Activated CD4-positive, alpha-beta T cell treated with anti-CD3 and anti-CD28 coated beads, Interleukin-2, Interleukin-4, amounts not matched to agents 100 ng/mL and 50 ng/mL, durations not matched to agents 16 hours and 8 hours (primary cell): ENCODE measurements around the gene KCNG1.
"Not testable (repeated sequence)": the region's sequence is repeated elsewhere in the genome, so short reads cannot be mapped to it uniquely, and the experiment has no call there.

ENCODE experiments used
- DNase-seq: peaks from one replicate; pipeline ENCODE4 v3.0.0-alpha.2; 2020; ENCODE audit warnings: low spot score

KCNG1 gene

DNA sequence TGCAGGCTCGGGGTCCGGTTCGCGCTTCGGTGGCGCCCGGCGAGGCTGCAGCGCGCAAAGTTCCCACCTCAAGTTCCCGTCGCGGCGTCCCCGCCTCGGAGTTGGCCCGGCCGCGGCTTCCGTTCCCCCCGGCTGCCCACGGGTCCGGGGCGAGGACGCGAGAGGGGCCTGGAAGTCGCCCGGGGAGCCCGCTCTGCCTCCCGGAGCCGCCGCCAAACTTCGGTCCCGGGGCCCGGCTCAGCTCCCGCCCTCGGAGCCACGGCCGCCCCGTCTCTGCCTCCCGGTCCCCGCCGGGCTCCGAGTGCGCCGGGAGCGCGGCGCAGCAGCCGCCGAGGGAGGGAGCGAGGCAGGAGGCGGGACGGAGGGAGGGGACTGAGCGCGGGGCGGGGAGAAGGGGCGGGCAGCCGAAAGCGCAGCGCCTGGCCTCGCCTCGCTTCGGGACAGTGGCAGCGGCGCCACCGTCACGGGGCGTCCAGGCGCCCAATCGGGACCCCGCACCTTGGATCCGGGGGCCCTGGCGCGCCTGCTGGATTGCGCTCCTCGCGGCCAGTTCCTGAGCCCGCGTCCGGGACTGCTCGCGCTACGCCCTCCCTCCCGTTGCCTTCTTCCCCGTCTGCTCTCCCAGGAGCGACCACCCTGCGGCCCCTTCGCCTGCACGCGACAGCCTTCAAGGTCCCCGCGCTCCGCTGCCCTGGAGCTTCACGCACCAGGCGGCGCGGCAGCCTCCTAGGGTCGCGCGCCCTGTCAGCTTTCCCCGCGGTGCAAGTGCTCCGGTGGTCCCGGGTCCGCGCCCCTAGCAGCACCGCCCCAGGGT, at the start of gene KCNG1:
KCNG1 (minus strand) TSS at position 305 of the 814 bp plus-strand sequence. CDS start 12,769 bp downstream, outside the sequence.
- peak; percentile 48 for DNase-seq

DNA sequence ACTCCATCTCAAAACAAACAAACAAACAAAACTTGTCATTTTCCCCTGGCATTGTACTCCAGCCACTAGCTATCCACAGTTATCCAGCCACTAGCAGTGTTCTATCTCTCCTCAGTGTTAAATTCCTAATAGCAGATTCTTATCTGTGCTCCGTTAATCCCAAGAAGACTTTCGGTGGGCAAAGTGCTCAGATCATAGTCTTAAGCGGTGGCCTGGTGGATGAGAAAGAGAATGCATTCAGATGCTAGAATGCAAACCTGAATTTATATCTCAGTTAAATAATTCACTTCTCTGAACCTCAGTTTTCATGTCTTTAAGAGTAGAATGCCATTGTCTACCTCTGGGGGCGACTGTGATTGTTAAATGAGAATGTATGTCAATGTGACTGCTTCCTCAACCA, 47.7 kb upstream of the KCNG1 start:
- DNase-seq = no peak

GRCh38 chr20:51067792-51068191, 44.9 kb upstream of the KCNG1 start:
- no peak for DNase-seq

DNA sequence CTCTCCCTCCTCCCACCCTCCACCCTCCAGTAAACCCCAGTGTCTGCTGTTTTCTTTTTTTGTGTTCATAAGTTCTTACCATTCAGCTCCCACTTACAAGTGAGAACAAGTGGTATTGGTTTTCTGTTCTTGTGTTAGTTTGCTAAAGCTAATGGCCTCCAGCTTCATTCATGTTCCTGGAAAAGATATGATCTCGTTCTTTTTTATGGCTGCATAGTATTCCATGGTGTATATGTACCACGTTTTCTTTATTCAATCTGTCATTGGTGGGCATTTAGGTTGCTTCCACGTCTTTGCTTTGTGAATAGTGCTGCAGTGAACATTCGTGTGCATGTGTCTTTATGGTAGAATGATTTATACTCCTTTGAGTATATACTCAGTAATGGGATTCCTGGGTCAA, 42.7 kb upstream of the KCNG1 start:
- DNase-seq = no peak

- peak; percentile 47 for DNase-seq
Observed at GRCh38 chr20:51064137-51064536, 41.2 kb upstream of the KCNG1 start.

GRCh38 chr20:51062065-51062464, 39.2 kb upstream of the KCNG1 start:
- peak; percentile 69 for DNase-seq

DNA sequence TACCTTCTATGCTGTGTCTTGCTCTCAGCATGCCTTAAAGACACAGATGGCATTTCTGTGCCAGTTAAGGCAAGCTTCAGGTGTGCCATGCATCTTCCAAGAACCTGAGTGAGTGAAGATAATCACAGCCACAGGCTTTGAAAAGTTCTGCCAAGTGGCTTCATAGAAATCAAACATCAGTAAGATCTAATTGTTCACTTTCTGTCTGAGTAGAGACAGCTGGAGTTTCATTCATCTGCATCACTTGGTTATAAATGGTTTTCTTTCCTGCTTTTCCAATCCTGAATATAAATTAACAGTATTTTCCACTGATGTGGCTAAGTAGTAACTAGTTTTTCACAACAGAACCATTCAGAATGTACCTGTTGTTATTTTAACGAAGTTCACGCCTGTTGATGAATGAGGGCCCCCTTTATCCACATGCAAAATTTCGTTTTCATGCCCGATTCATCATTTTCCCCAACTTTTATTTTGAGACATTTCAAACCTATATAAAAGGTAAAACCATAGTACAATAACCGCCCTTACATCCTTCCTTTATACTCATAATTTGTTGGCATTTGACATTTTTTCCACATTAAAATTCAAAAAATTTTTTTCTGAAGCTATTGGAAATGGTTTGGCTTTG, 38.6 kb upstream of the KCNG1 start:
- no peak for DNase-seq

DNA sequence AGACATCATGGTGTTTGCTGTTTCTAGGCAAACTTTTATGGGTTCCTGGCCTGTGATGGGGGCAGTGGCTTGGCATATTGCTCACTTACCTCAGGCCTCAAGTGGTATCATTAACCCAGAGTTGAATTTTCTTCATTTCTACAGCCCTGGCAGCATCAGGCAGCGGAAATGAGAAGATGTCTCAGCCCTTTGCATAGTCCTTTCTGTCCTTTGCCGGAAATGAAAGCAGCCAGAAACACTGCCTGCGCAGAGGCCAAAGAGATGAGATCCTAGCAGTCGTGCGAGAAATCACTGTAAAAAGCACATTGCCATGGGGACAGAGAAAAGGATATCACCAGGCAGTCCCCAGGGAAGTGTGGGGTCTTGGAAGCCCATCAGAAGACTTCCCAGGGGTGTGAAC, 37.4 kb upstream of the KCNG1 start:
- DNase-seq = no peak

- no peak for DNase-seq
Observed at GRCh38 chr20:51059862-51060261, 37.0 kb upstream of the KCNG1 start.

GRCh38 chr20:51058017-51058416, 35.1 kb upstream of the KCNG1 start:
- DNase-seq = no peak

DNA sequence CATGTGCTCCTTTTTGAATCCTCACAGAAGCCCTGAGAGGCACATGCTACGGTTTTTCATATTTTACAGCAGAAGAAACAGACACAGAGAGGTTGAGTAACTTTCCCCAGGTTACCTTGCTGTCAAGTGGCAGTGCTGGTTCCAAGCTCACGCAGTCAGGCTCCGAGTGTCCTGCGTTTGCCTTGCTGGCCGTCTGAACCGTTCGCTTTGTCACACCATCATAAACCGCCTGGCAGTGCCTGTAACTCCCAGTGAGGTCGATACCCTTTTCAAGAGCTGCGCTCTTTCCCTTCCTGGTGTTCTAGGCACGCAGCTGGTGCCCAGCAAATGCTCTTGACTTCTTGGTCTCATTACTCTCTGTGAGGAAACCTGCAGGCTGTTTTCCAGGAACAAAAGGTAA, 31.3 kb upstream of the KCNG1 start:
- DNase-seq = no peak

- DNase-seq = no peak
Observed at GRCh38 chr20:51050531-51051075, 27.7 kb upstream of the KCNG1 start.

- no peak for DNase-seq
Observed at GRCh38 chr20:51046021-51046985, 23.4 kb upstream of the KCNG1 start.

GRCh38 chr20:51045492-51045891, 22.6 kb upstream of the KCNG1 start:
- DNase-seq = not testable (repeated sequence)

DNA sequence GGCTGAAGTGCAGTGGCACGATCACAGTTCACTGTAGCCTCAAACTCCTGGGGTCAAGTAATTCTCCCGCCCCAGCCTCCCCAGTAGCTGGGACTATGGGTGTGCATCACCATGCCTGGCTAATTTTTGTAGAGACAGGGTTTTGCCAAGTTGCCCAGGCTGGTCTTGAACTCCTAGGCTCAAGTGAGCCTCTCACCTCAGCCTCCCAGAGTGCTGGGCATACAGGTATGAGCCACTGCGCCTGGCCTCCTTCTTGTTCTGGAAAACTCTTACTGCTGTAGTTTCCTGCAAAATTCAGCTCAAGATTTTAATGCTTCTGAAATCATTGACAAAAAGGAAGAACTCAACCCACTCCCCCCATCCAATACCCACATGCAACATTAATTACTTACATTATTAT, 21.9 kb upstream of the KCNG1 start:
- DNase-seq = no peak

DNA sequence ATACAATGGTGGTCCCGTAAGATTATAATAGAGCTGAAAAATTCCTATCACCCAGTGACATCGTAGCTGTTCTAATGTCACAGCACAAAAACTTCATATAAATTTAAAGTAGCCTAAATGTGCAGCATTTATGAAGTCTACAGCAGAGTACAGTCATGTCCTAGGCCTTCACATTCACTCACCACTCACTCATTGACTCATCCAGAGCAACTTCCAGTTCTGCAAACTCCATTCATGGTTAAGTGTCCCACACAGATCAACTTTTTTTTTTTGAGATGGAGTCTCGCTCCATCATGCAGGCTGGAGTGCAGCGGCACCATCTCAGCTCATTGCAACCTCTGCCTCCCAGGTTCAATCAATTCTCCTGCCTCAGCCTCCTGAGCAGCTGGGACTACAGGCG, 20.9 kb upstream of the KCNG1 start:
- no peak for DNase-seq

- no peak for DNase-seq
Observed at GRCh38 chr20:51042657-51043247, 19.8 kb upstream of the KCNG1 start.

- DNase-seq = no peak
Observed at GRCh38 chr20:51042064-51042463, 19.2 kb upstream of the KCNG1 start.

DNA sequence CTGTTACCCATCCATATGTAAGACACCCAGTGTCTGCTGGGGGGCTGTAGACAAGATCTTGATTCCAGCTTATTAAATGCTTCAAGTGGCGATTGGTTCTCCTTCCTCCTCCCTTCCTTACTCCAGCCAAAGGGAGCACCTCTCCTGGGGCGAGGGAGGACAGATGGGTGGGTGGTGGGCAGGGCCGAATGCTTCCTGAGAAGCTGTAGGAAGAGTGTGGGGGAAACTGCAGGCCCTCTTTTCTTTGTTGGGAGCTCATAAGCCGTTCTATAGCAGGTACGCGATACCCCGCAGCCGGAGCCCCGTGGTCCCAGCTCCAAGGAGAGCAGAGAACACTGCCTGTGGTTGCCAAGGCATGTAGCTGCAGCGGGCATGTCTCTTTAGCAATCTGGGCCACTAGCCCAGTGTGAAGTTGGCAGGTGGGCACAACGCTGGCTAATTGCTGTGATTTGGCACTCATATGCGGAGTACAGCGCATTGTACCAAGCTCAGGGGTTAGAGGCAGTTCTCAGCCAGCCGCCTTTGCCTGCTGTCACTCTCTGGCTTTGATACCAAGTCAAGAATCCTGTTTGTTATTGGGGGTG, 14.7 kb upstream of the KCNG1 start:
- no peak for DNase-seq

DNA sequence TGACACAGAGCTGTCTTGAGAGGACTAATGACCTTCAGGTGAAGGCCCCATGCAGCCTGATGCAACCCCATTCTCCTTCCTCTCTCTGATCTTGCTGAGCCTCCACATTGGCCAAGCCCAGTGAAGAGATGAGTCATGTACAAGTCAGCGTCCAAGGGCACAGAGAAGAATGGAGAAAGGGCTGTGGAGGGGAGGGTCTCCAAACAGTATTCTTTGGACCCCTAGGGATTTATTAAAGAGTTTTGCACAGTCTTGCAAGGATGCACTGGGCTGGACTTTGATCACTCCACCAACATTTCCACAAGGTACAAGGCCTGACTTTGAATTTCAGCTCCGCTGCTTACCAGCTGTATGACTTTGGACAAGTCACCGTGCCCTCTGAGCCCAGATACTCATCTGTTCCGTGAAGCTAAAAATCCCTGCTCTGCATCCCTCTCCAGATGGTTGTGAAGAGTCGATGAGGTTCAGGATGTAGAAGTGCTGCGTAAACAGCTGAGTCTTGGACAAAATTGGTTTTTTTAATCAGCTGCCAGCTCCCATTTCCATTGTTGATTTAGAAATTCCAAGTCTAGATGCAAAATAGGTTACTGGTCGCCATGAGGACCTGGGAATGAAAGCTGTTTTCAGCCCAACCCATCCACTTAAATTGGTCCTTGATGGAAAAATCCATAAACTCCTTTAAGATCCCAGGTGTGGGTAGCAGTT, 14.1 kb upstream of the KCNG1 start:
- no peak for DNase-seq

DNA sequence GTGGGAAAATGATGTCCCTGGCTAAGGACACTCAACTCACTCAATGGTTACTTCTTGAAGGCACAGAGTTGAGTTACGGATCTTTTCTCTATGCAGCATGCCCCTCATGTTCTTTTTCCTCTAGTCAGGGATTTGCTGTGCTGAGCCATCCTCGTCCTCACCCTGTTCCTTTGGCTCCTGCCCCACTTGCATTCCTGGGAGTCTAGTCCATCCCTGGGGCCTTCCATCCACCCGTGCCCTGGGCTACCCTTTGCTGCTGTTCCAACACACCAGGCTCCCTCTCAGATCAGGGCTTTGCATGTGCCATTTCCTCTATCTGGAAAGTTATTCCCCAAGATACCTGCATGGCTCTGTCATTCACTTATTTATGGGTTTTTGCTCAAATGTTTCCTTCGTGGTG, 13.3 kb upstream of the KCNG1 start:
- DNase-seq = no peak
